Cardiac septum (tissue), 1 donor: ENCODE measurements around the gene DPYSL3. TPM values are rescaled to one million over a fixed set of nuclear protein-coding genes. Genes with fewer than 3 reads are reported as not detected.
A peak's percentile ranks its signal among the peaks of the same experiment; 100 is the strongest.
"Not testable (repeated sequence)": the region's sequence is repeated elsewhere in the genome, so short reads cannot be mapped to it uniquely, and the experiment has no call there.

Experiments
- DNase-seq: peaks from one replicate; pipeline ENCODE4 v3.0.0-alpha.2; 2020; ENCODE audit warnings: low spot score
- intact Hi-C: fragments of 100-400 bp; cut with DNase I; formaldehyde crosslinking; loops from one replicate; pipeline ENCODE4 v1.14.0; 2022
- long read RNA-seq: library from polyadenylated mRNA; unstranded; transcript quantifications from one replicate; pipeline ENCODE4 v2.0.0, GENCODE V29; 2021
- total RNA-seq: library from RNA; stranded (reverse); fragmentation: NEBNext Ultra II Directional; extraction: Animal tissue kit (Norgen Biotek cat#: 25700); gene quantifications from one replicate; pipeline ENCODE4 v1.2.1, GENCODE V29; 2021
- donor health status: DM: no; HTN: no; CAD: no.

The DPYSL3 gene
- total RNA-seq = 51.1 TPM
- long read RNA-seq, full-length matches to known transcripts = 5 of 53 reads
- long read RNA-seq, partial matches to known transcripts = 36 of 53 reads
- long read RNA-seq, other reads (novel, unspliced or antisense) = 12 of 53 reads

DNA sequence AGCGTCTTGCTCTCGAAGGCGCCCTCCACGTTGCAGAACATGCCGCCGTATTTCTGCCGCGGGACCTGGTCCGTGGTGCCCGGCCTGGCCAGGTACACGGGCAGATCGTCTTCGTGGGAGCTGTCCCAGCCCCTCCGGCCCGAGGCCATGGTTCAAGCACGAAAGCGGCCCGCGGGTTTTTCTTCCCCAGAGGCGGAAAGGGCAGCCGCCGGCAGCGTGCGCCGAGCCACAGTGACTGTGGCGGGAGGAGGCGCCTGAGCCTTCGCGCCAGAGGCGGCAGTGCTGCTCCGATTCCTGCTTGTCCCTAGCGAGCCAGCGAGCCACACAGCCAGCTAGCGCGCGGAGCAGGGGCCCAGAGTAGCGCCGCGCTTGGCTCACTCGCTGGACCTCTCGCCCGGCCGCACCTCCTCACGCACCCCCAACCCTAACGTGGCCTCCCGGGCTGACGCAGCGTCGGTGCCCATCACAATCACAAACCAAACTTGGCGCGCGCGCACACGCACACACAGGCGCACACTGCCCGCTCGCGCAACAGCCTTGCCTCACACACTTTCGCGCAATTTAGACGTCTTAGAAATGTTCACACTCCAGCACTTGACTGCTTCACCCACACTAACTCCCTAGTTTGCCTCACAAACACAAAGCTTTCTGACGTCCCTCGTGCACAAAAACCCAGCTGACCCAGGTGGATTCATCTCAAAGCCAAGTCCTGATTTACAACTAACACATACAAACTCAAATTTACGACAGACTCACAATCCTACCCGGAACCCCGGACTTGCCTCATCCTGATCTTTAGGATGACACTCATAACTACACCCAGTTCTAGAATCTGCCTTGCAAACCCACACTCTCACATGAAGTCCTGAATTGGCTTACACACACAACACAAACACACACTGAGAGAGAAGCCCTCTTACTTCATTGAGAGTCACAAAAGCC, at the start of gene DPYSL3:
Gene DPYSL3 (minus strand): TSS at position 359 of the 942 bp plus-strand sequence. CDS start 210 bp downstream, at position 149.
- DNase-seq = peak; percentile 83
- intact Hi-C loops = loop anchor here (2.0 to 5.0 kb wide), 3 partner anchors 38 to 58 kb away; no protein-coding TSS in a partner anchor

DNA sequence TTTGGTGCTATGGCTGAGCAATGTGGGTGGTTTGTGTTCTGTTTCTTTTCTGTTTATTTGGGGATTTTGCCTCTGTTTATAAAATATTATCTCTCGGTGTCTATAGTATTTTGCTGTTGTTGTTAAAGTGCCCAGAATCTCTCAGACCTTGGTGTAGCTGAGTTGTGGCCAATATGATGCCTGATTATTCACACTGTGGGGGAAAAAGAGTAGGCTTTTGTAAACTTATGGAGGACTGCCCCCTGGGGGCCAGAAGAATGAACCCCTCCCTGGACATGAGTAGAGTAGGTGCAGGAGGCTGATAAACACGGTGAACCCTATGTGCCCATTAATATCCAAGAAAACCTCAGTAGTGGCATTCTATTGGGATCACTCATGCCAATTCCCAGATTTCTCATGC, 49.0 kb upstream of the DPYSL3 start:
- intact Hi-C loops = loop anchor here (1.0 to 5.0 kb wide), 3 partner anchors 105 to 332 kb away; no protein-coding TSS in a partner anchor
- DNase-seq = no peak

DNA sequence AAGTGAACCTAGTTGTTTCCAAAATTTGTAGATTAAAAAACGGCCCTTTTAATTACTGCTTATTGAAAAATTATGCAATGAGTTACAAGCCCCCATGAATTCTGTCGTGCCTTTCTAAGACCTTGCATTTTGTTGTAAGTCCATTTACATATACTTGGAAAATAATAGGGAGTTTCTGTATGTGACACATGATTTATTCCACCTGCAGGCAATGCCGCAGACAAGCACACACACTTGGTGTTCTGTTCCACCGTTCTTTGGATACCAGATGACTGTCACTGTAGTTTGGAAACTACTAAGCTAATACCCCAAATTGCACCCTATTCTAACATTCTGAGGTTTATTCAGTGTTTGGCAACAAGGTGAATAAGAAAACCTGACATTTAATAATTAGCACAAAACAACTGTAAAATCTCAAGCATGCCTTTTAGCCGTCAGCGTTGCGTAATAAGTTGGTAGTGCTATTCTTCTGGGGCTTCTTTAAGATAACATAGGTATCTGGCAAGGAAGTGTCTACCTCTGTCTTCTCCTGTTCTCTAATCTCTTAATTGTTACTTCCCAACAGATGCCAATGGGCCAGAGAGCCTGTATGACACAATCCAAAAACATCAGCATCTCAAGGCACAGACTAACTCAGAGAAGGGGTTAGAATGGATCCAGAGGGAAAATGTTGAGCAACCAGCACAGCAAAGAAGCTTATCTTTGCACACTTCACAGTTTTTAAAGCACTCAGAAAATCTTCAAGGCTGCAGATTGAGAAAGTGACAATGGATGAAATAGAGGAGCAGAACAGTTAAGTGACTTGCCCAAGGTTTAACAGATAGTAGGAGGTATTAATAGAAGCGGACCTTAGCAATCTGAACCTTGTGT, 48.2 kb upstream of the DPYSL3 start:
- intact Hi-C loops = loop anchor here (5.0 kb wide), 2 partner anchors 166 to 331 kb away; no protein-coding TSS in a partner anchor
- no peak for DNase-seq

DNA sequence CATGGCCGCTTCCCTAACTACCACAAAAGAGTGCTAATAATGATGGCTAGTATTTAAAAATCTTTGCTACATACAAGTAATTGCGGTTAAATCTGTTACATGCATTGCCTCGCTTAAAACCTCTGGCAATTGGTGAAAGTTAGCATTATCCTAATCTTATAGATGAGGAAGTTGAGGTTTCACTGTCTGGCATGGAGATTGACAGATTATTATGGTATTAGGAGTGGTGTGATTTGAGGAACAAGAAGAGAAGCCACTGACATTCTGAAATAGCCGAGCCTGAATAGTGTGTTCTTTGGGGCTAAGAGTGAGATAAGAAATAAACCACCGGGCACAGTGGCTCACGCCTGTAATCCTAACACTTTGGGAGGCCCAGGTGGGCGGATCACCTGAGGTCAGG, 45.3 kb upstream of the DPYSL3 start:
- intact Hi-C loops = loop anchor here (2.0 to 5.0 kb wide), 3 partner anchors 46 to 328 kb away; no protein-coding TSS in a partner anchor
- DNase-seq = no peak

DNA sequence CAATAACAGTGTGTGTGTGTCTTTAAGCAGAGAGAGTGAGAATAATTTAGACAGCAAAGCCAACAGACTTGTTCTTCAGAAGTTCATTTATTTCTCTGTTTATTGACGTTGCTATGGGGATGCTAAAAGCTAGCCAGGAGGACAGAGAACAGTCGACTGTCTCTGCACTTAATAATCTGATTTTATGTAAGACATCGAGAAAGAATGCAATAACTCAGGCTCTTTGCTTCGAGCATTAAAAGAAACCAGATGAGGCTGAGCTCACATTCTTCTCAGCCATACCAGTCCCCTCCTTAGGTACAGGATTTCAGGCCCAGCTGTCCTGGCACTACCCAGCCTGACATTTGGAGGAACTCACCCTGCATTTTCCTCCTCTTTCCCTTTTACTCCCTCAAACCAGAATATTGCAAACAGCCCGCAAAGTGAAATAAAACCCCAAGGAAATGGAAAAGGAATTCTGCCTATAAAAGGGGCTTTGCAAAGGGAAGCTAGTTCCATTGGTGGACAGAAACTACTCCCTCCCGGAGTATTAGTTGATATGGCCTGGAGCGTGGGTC, 44.5 kb upstream of the DPYSL3 start:
- DNase-seq = no peak
- intact Hi-C loops = loop anchor here (2.0 kb wide), 1 partner anchor 46 kb away; no protein-coding TSS in a partner anchor

DNA sequence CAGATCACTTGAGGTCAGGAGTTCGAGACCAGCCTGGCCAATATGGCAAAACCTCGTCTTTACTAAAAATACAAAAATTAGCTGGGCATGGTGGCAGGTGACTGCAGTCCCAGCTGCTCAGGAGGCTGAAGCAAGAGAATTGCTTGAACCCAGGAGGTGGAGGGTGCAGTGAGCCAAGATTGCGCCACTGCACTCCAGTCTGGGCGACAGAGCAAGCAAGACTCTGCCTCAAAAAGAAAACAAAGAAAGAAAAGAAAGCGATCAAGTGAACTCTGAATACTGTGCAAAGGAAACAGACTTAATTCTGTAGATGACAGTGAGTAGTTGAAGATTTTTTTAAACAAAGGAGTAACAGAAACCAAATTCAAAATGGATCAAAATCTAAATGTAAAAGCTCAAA, 43.9 kb upstream of the DPYSL3 start:
- intact Hi-C loops = loop anchor here (2.0 kb wide), 1 partner anchor 45 kb away; no protein-coding TSS in a partner anchor
- DNase-seq = not testable (repeated sequence)

DNA sequence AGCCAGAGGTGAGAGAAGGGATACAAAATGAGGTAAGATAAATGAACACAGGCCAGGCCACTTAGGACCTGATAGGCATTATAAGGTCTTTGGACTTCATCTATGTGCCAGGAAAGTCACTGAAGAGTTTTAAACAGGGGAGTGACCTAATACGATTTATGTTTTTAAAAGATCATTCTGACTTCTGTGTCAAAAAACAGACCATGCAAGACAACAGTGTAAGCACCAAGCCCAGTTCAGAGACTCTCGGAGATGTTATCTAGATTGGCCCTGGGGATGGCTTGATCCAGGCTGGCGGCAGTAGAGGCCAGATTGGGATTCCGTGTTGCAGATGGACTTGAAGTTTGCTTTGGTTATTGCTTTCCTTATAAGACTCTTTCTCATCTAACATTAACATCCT, 43.0 kb upstream of the DPYSL3 start:
- DNase-seq = no peak
- intact Hi-C loops = no loop called here

DNA sequence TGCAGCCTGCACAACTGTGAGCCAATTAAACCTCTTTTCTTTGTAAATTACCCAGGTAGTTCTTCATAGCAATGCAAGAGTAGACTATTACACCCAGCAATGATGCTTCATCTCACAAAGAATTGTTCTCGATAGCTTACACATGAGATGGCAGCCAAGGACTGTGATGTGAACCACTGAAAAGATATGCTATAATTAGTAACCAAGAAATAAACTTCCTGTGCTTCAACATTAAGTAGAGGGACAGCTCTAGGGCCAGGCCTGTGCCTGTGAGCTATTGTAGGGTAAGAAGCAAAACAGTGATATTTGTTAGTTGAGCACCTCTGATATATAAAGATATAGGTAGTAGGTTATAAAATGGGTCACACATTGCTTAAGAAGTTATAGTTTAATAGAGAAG, 41.8 kb upstream of the DPYSL3 start:
- intact Hi-C loops = no loop called here
- no peak for DNase-seq

DNA sequence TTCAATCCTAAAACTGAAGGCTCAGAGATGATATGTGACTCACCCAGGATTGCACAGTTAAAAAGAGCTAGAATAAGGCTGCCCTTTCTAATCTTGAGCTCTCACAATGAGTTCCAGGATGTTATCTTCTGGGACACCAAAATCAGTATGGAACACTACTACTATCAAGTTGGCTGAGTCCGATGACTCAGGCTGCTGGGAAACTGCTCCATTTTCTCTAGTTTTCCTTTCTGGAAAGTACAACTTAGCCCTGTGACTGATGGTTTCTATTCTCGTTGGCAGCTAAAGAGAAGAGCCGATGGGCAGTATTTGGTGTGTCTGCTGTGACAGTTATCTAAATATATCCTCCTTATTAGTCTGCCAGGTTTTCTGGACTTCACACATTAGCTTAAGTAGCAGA, 37.9 kb upstream of the DPYSL3 start:
- DNase-seq = no peak
- intact Hi-C loops = no loop called here

DNA sequence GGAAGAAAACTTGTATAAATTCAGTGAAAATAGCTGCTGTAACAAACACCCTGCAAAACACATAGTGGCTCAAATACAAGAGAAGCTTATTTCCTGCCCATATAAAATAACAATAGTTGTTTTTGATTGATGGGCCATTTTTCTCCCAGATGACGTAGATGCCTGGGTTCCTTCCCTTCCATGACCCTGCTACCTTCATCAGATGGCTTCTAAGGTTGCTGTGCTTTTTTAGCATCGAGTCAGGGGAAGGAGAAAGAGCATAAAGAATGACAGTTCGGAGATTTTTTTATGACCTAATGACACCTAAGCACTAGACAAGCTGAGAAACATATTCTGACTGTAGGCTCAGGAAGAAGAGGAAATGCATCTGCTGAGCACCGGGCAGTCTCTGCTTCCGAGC, 34.7 kb upstream of the DPYSL3 start:
- DNase-seq = no peak
- intact Hi-C loops = no loop called here

DNA sequence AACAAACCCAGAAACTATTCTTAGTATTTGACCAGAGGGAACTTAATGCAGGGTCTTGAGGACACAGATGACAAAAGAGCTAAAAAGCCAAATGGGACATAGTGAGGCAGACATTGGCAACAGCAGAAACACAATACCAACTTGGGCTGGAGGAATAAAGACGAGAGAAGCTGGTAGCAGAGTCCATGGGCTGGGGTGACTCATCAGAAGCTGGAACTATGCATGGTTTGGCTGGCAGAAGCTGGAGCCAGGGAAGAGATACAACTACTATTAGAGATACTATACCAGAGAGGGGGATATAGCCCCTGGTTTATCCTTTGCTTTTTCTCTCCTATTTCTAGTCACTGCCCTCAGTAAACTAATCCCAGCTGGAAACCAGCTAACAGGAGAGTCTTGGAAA, 29.2 kb upstream of the DPYSL3 start:
- intact Hi-C loops = no loop called here
- no peak for DNase-seq

DNA sequence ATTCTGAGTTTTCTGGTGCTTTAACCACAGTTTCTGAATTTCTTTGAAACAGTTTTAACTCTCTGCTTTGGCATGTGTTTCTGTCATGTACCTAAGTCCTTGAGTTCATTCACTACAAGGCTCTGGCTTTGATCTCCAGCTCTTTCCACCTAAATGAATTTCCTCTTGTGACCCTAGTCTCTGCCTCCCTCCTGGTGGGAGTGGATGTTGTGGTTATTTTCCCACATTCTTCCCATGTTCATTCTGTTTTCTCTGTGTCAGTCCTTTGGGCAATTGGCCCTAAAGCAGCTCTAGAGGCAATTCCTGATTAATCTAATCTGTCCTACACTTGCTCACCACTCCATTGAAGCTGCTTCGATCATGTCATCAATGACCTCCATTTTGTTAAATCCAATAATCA, 28.4 kb upstream of the DPYSL3 start:
- intact Hi-C loops = no loop called here
- no peak for DNase-seq

DNA sequence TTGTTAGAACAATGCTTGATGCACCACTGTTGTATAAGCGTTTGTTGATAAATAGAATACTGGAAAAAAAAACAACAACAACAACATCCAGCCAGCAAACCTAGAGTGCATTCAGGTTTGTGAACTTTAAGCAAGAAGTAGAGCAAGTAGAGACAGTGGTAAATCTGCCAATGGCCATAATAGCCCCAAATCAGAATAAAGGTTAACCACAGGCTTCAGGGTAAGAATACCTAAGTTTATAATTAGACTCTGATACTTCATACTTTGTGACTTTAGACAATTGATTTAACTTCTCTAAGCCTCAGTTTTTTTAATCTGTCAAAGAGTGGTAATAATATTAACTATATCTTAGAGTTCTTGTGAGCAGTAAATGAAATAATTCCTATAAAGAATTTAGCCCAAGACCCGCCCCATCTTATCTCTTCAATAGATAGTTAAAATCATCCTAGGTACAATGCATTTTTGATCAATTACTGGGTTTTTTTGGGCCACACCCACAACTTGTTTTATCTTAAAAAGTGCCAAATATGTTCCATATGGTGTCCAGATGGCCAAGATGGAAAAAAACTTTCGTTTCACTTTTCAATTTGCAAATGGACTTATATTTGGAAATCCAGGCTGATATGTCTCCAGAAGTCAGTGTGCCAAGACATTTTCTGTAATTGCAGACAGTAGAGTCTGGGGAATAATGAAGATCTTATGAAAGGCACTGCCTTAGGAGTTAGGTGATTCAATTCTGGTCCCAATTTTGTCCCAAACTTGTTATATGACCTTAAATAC, 24.5 kb upstream of the DPYSL3 start:
- DNase-seq = no peak
- intact Hi-C loops = no loop called here

DNA sequence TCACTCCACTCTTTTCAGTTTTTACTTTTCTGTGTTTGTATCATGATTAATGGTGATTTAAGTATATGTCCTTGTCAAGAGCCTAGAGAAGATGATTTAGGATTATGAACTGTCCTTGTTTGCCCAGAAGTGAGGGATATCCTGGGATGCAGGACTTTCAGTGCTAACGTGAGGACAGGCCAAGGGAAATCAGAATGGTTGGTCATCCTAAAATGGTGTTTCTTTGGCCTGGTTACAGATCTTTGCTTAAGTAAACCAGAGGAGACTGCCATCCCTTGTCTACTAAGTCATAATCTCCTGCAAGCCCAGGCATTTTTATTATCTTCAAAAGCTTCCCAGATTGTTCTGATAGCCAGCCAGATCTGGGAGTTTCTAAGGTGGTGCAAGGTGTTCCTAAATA, 22.3 kb upstream of the DPYSL3 start:
- intact Hi-C loops = no loop called here
- no peak for DNase-seq

DNA sequence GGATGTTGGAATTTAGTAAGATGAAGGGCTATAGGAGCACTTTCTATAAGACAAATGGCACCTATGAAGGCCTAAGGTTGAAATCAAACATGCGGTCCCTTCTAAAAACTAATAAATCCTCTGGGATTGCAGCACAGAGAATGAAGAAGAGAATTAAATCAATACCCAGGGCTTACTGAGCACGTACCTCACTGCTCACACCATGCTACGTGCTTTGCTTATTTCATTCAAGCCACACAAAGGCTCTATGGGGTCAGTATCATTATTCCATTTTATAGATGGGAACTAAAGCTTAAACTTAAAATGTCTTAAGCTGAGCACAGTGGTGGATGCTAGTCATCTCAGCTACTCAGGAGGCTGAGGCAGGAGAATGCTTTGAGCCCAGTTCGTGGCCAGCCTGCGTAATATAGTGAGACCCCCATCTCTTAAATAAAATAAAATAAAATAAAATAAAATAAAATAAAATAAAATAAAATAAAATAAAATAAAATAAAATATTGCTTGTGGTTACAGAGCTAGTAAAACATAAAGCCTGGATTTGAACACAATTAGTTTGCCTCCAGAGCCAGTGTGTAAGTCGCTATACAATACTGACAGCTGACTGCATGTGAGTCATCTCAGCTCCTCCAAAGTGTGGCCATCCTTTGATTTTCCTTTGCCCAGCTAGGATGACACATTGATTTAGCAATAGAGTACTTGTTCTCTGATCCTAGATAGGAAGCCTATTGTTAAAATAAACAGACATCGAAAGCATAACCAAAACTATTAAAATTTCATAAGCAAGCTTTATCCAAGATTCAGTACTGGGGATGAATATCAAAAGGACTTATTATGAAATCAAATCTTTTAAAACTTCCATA, 20.9 kb upstream of the DPYSL3 start:
- intact Hi-C loops = no loop called here
- DNase-seq = no peak

DNA sequence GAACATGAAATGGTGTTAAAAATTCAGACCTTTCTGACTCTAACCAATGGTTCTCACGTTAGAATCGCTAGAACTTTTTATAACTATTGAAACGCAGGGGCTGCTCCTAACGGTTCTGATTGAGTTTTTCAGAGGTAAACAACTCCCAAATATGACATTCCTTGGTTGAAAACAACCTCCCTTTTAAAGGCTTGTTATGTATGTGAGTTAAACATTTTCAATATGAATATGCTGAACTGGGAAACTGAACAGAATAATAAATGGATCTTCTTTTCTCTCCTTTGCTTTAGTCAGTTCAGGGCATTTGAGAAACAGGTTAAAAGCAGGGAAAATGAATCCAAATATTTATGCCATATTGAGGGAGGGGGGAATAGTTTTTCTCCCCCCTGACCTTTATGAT, 13.2 kb upstream of the DPYSL3 start:
- intact Hi-C loops = no loop called here
- DNase-seq = no peak

DNA sequence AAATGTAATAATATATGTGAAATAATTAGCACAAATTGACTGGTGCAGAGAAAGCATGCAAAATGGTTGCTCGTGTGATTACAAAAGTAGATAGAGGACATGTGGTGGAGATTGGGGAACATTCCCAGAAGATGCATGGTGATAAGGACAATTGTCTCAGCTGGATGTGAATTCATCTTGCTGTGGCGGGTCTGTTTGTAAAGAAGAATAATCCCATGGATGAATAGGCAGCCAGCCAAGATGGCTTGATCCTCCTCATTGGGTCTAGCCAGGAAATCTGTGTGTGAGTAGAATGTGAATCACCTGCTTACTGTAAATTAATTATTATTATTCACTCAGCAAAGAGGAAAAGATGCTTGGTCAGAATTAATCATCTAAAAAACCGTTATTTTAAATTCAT, 12.6 kb upstream of the DPYSL3 start:
- intact Hi-C loops = no loop called here
- DNase-seq = no peak

DNA sequence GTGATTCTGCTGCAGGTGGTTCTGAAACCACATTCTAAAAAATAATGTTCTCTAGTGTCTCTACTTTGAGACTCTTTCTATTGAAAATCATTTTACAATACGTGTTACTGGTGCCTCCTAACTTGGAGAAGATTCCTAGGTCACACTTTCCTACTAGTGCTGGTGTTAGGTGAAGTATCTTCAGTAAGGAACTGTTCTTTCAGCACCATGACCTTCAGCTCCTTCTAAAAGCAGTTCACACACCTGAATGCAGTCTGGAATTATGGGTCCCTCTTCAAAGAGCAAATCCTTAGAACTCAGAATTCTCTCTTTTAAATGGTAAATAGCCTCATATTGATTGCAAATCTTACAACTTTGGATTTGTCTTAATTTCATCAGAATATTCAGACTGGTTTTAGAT, 10.6 kb upstream of the DPYSL3 start:
- no peak for DNase-seq
- intact Hi-C loops = no loop called here
